Breast epithelium (tissue), 3 donors: ENCODE measurements around the gene VAPA.

ENCODE experiments used
- CTCF ChIP-seq, 3 donors: fragments of 450-650 bp; IDR thresholded peaks; one replicate each; pipeline ENCODE4 v1.5.1; 2016 to 2017; ENCODE audit warnings: antibody characterized with exemption in 3 of 3, mild to moderate bottlenecking in 3 of 3, moderate library complexity in 3 of 3
- POLR2A ChIP-seq: fragments of 450-650 bp; IDR thresholded peaks from one replicate; pipeline ENCODE4 v1.6.1; 2016; ENCODE audit warnings: antibody characterized with exemption, mild to moderate bottlenecking, moderate library complexity

GRCh38 chr18:9884532-9885140 is 29.2 kb upstream of the VAPA start:
- TF ChIP-seq CTCF (IDR thresholded peaks at IDR 0.05) (no peak), POLR2A (no peak)
